AG09319 (cell line): ENCODE measurements around the gene WWC2.
"Not testable (repeated sequence)": the region's sequence is repeated elsewhere in the genome, so short reads cannot be mapped to it uniquely, and the experiment has no call there.

Experiments used
- DNase-seq: peaks from one replicate; pipeline ENCODE4 v3.0.0-alpha.2; 2010; ENCODE audit warnings: low read depth; ENCODE audit errors: extremely low read depth
- TF ChIP-seq, protein P1 (sequence below): IDR thresholded peaks from 2 replicates; pipeline ENCODE4 v1.5.1; 2011; ENCODE audit warnings: low read depth, mild to moderate bottlenecking, inconsistent platforms, low read length, moderate library complexity

Gene WWC2

DNA sequence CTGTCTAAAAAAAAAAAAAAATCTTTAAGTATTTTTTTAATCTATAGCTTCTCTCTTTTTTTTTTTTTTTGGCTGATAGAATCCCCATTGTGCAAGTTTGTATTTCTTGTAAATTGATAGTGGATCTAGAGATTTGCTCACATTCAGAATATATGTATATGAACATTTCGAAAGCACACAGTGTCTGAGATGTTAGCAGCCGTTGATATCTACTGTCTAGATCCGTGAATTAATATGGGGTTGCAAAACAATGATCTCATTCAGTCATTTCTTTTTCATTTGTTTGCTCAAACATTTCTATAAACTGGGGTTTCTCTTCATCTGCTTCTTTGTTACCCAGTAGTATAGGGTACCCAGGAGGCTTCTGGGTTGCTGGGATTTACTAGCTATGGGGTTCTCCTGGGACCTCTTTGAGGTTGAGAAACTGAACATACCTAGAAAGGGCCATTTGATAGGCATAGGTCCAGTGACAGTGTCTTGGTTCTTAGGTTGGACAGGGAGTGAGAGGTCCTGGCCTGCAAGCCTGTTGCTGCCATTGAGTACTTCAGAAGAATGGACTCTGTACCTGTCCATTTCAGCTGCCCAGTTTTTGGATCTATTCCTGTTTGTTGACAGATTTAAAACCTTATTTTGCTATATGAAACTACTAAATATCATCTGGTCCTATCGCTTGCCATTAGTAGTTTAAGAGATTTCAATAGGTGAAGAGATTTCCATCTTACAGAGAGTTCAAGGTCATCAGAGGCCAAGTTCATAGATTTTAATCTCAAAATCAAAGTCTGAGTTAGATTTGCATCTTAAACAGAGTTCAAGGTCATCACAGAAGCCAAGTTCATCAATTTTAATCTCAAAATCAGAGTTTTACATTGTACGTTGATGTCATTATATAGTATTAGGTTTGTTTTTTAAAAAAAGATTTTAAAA is 50.8 kb downstream of the WWC2 start:
- no peak for DNase-seq
- TF ChIP-seq, protein P1, sequence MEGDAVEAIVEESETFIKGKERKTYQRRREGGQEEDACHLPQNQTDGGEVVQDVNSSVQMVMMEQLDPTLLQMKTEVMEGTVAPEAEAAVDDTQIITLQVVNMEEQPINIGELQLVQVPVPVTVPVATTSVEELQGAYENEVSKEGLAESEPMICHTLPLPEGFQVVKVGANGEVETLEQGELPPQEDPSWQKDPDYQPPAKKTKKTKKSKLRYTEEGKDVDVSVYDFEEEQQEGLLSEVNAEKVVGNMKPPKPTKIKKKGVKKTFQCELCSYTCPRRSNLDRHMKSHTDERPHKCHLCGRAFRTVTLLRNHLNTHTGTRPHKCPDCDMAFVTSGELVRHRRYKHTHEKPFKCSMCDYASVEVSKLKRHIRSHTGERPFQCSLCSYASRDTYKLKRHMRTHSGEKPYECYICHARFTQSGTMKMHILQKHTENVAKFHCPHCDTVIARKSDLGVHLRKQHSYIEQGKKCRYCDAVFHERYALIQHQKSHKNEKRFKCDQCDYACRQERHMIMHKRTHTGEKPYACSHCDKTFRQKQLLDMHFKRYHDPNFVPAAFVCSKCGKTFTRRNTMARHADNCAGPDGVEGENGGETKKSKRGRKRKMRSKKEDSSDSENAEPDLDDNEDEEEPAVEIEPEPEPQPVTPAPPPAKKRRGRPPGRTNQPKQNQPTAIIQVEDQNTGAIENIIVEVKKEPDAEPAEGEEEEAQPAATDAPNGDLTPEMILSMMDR = no peak

DNA sequence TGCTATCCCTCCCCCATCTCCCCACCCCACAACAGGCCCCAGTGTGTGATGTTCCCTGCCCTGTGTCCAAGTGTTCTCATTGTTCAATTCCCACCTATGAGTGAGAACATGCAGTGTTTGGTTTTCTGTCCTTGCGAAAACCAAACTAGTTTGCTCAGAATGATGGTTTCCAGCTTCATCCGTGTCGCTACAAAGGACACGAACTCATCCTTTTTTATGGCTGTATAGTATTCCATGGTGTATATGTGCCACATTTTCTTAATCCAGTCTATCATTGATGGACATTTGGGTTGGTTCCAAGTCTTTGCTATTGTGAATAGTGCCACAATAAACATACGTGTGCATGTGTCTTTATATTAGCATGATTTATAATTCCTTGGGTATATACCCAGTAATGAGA is 51.6 kb downstream of the WWC2 start:
- not testable (repeated sequence) for DNase-seq

DNA sequence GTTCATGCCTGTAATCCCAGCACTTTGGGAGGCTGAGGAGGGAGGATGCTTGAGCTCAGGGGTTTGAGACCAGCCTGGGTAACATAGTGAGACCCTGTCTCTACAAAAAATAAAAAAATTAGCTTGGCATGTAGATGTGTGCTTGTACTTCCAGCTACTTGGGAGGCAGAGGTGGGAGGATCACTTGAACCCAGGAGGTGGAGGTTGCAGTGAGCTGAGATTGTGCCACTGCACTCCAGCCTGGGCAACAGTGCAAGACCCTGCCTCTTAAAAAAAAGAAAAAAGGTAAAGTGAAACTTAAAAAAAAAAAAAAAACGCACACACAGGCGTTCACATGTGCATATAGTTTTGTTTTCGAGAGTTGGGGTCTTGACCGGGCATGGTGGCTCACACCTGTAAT is 53.2 kb downstream of the WWC2 start:
- not testable (repeated sequence) for DNase-seq

DNA sequence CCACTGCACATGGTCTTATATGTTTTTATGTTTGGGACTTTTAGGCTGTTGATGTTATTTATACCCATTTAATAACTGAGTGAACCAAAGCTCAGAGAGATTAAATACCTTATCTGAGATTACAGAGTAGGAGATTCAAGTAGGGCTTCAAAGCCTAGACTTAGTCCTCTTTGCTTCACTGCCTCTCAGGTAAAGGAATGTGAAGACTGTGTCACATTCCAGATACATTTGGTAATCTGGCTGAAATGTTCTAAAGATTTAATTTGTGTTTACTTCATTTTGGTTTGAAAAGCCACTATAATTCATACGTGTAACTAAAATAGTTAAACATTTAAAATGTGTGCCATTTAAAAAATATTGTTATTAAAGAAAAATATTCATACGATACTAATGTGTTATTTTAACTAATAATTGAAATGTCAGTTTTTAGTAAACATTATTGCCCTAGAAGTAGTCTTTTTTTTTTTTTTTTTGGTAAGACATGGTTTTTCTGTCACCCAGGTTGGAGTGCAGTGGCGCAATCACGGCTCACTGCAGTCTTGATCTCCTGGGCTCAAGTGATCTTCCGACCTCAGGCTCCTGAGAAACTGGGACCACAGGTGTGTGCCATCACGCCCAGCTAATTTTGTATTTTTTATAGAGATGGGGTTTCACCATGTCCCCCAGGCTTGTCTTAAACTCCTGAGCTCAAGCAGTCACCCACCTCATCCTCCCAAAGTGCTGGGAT is 54.3 kb downstream of the WWC2 start:
- TF ChIP-seq, protein P1 = no peak
- no peak for DNase-seq

DNA sequence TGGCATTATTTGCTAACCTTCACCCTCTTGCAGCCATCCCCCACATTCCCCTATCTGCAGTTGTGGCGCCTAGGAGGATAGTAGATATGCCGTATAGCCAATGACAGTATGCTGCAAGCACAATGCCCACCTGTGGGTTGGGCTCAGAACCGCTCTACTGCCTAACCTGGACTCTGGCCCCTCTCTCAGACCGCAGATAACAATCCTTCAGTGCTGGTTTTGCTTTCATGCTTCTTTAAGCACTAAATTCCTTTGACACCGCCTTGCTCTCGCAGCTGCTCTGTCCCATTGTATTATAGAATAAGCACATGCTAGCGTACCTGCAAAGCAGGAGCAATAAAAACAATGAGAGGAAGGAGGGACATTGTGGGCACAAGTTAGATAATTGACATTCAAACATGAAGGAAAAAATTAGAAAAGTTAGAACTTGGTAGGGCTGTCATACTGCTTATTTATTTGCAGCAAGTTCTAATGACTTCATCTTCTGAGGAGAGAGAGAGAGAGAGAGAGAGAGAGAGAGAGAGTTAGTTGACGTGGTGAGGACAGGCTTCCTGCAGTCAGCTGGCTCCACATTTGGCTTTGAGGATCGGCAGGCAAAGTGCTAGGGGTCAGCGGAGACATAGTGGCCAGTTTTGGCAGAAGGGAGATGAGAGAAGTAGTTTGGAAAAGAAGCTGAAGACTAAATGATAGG is 55.8 kb downstream of the WWC2 start:
- TF ChIP-seq, protein P1 = no peak
- DNase-seq = no peak

DNA sequence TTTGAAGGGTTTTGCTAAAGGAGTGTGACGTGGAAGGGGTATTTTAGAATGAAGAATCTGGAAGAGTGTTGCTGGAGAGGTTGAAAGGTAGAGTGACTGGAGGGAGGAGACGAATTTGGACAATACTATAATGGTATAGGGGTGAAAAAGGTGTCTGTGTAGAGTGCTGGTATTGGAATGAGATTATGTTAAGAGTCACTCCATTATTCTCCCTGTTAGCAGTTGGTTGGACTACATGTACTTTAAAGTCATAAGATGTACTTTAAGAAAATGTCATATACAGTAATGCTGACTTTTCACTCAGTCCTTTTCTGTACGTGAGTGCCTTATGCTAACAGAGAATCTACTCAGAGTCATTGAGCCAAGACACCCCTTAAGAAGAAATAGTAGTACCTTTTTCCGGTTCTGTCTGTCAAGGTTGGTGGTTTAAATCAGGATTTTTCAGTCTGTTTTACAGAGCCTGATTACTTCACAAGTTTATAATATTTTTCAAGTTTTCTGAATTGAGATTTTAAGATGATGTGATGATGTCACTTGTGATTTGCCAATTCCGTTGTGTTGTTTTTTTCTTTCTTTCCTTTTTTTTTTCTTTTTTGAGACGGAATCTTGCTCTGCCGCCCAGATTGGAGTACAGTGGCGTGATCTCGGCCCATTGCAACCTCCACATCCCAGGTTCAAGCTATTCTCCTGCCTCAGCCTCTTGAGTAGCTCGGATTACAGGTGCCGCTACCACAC is 56.6 kb downstream of the WWC2 start:
- DNase-seq = no peak
- TF ChIP-seq, protein P1 = no peak

DNA sequence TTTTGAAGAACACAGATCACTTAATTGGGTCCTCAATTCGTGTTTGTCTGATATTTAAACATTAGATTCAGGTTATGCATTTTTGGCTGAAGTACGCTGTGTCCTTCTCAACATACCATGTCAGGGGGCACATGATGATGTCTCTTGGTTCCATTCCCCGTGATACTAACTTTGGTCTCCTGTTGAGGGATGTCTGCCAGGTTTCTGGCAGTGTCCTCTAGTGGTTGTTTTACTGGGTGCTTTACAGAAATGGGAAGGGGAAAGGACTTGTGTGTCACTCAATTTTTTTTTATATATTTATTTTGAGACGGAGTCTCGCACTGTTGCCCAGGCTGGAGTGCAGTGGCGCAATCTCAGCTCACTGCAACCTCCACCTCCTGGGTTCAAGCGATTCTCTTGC is 58.2 kb downstream of the WWC2 start:
- TF ChIP-seq, protein P1 = no peak
- no peak for DNase-seq
